ENCODE measurements around the gene BSG.

DNA sequence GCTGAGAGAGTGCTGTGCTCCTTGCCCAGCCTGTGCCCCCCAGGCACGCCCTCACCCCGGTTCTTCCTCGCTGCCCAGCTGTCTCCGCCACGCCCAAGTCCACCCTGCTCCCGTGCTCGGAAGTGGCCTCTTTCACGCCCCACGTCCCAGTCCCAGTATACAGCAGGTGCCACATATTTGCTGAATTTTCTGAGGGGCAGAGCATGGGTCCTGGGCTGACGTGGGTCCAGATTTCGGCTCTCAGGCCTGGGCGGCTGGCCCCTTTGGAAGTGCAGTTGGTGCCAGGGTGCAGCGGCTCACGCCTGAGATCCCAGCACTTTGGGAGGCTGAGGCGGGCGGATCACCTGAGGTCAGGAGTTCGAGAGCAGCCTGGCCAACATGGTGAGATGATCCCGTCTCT is 20.7 kb downstream of the BSG start:
- TF ChIP-seq, protein P1, sequence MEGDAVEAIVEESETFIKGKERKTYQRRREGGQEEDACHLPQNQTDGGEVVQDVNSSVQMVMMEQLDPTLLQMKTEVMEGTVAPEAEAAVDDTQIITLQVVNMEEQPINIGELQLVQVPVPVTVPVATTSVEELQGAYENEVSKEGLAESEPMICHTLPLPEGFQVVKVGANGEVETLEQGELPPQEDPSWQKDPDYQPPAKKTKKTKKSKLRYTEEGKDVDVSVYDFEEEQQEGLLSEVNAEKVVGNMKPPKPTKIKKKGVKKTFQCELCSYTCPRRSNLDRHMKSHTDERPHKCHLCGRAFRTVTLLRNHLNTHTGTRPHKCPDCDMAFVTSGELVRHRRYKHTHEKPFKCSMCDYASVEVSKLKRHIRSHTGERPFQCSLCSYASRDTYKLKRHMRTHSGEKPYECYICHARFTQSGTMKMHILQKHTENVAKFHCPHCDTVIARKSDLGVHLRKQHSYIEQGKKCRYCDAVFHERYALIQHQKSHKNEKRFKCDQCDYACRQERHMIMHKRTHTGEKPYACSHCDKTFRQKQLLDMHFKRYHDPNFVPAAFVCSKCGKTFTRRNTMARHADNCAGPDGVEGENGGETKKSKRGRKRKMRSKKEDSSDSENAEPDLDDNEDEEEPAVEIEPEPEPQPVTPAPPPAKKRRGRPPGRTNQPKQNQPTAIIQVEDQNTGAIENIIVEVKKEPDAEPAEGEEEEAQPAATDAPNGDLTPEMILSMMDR (IDR thresholded peaks at IDR 0.05; ENCODE audit: poor library complexity, severe bottlenecking), result no peak
- TF ChIP-seq TAF1 (IDR thresholded peaks at IDR 0.05; ENCODE audit: low read depth) (no peak), EP300 (conservative IDR thresholded peaks at IDR 0.05; ENCODE audit: poor library complexity, severe bottlenecking) (no peak), POLR2AphosphoS5 (IDR thresholded peaks at IDR 0.05) (no peak), MXI1 (conservative IDR thresholded peaks at IDR 0.05; ENCODE audit: poor library complexity, severe bottlenecking) (no peak), EZH2 (IDR thresholded peaks at IDR 0.05; ENCODE audit: borderline replicate concordance, insufficient read depth, low read length, poor library complexity, severe bottlenecking) (no peak)
- TF ChIP-seq, protein P2, sequence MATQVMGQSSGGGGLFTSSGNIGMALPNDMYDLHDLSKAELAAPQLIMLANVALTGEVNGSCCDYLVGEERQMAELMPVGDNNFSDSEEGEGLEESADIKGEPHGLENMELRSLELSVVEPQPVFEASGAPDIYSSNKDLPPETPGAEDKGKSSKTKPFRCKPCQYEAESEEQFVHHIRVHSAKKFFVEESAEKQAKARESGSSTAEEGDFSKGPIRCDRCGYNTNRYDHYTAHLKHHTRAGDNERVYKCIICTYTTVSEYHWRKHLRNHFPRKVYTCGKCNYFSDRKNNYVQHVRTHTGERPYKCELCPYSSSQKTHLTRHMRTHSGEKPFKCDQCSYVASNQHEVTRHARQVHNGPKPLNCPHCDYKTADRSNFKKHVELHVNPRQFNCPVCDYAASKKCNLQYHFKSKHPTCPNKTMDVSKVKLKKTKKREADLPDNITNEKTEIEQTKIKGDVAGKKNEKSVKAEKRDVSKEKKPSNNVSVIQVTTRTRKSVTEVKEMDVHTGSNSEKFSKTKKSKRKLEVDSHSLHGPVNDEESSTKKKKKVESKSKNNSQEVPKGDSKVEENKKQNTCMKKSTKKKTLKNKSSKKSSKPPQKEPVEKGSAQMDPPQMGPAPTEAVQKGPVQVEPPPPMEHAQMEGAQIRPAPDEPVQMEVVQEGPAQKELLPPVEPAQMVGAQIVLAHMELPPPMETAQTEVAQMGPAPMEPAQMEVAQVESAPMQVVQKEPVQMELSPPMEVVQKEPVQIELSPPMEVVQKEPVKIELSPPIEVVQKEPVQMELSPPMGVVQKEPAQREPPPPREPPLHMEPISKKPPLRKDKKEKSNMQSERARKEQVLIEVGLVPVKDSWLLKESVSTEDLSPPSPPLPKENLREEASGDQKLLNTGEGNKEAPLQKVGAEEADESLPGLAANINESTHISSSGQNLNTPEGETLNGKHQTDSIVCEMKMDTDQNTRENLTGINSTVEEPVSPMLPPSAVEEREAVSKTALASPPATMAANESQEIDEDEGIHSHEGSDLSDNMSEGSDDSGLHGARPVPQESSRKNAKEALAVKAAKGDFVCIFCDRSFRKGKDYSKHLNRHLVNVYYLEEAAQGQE (IDR thresholded peaks at IDR 0.05; ENCODE audit: borderline replicate concordance), result no peak

All from neural cell (in vitro differentiated cells).